Urothelium cell line (cell line): ENCODE data around the gene ARHGEF11.

Source experiments
- DNase-seq: peaks from one replicate; pipeline ENCODE4 v3.0.0; 2011; ENCODE audit warnings: low spot score, mixed read lengths
- FAIRE-seq: peaks from 2 replicates; lab custom pipeline; 2011; peaks lifted over from hg19 to GRCh38; lab: Jason Lieb, UNC

The ARHGEF11 gene

GRCh38 chr1:157001304-157001703, 44.2 kb downstream of the ARHGEF11 start:
- no peak for FAIRE-seq
- DNase-seq, result no peak

GRCh38 chr1:157000686-157001085, 44.9 kb downstream of the ARHGEF11 start:
- FAIRE-seq (no peak), DNase-seq (peak; percentile 27)

DNA sequence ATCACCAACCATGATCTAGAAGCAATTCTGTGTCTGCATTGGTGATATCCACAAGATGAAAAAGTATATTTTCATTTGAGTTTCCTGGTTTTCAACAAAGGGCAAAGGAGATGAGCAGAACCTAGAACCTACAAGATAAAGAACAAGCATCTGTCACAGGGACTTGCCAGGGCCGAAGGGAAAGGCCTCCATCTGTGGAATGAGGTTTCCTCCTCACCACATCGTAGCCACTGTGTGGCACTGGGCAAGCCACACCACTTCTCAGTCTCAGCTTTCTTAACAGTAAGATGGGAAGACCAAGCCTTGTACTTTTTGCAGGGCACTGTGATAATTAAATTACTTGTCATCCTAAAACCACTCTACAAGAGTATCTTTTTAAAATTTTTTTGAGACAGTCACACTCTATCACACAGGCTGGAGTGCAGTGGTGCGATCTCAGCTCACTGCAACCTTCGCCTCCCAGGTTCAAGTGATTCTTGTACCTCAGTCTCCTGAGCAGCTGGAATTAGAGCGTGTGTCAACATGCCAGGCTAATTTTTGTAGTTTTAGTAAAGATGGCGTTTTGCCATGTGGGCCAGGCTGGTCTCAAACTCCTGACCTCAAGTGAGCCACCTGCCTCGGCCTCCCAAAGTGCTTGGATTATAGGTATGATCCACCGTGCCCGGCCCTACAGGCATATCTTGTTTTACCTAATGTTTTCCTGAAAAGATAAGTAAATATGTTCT, 45.8 kb downstream of the ARHGEF11 start:
- FAIRE-seq, result no peak
- DNase-seq, result no peak

DNA sequence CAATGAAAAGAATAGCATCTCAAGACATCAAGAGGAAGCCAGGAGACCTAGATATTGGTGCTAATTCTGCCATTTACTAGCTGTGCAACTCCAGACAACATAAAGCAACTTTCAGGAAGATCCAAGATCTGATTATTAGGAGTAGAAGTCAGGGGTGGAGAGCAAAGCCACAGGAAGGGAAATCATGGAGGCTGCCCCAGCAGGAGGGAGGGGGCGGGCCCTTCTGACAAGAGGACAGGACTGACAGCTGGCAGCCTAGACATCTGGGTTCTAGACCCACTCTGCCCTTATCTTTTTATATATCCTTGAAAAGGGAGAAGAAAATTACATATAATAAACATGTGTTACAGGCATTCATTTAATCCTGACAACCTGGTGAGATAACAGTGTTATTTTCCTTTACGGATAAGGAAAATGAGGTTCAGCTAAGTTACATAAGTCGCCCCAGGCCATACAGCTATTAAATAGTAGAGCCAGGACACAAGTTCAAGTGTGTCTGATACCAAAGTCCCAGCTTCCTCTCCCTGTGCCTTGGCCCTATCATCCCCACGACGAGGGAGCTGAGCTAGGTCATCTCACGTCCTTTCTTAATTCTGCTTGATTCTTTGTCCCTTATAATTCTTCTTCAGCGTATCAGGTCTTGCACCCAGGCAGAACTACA, 46.6 kb downstream of the ARHGEF11 start:
- FAIRE-seq (no peak), DNase-seq (no peak)

DNA sequence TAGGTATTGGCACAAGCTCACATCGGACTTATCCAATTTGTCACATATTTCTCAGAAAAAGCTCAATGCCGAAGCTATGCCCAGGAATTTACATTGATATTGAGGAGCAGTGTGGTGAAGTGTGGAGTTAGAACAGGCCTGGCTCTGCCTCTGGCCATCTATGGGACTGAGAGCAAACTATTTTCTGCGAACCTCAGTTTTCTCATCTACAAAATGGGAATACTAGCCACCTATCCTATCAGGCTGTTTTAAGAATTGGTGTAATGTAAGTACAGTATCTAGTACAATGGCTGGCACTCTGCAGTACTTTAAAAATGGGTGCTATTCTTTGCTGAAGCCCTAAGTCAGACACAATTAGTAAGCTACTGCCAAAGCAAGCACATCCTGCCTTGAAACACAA, 47.2 kb downstream of the ARHGEF11 start:
- DNase-seq, result no peak
- FAIRE-seq, result no peak

DNA sequence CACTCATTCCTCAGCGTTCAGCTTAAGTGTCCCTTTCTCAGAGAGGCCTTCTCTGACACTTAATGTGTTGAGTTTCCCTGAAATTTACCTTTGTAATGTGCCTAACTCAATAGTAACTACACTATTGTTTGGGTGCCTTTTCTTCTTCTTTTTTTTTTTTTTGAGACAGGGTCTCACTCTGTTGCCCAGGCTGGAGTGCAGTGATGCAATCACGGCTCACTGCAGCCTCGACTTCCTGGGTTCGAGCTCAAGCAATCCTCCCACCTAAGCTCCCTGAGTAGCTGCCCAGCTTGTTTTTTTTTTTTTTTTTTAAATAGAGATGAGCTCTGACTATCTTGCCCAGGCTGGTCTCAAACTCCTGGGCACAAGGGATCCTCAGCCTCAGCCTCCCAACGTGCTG, 50.1 kb downstream of the ARHGEF11 start:
- no peak for FAIRE-seq

DNA sequence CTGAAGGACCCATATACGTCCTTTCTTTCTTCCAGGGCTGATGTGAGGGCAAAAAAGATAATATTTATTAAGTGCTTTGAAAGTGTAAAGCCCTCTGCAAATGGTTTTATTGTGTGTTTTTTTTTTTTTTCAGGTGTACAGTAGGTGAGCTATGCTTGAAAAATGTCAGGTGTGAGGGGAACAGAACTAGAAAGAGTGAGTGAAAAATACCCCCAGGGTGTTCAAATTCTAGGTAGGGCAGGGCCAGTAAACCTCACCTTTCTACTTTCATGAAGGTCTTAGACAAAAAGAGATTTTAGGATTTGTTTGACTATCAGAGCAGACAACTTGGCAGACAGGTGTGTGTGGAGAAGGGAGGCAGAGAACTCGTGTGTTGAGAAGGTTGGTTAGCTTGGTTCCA, 51.3 kb downstream of the ARHGEF11 start:
- no peak for DNase-seq
- FAIRE-seq, result no peak

More for the DNA sequence above, 50.1 kb downstream of the ARHGEF11 start:
- DNase-seq, result no peak

GRCh38 chr1:156993426-156994147, 52.0 kb downstream of the ARHGEF11 start:
- FAIRE-seq (no peak), DNase-seq (no peak)

GRCh38 chr1:156992215-156992614, 53.3 kb downstream of the ARHGEF11 start:
- FAIRE-seq, result no peak
- DNase-seq, result no peak

GRCh38 chr1:156987715-156988114, 57.8 kb downstream of the ARHGEF11 start:
- DNase-seq, result no peak
- no peak for FAIRE-seq

DNA sequence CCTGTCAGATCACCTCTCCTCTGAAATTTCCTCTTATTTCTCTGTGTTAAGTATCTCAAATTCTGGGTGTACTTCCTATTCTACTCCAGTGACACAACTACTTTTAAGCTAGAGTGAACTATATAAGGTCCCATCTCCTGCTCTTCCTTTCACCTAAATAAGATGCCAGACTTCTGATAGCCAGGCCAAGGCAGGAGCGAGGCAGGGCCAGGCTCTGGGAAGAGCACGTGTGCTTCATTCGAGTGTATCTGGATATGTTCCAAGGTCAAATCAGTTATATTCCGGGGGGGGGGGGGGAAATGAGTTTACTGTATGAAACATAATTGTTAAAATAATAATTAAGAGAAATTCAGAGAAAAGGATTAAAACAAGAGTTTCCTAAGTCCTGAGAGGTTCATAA, 65.0 kb downstream of the ARHGEF11 start:
- no peak for DNase-seq
- FAIRE-seq, result no peak

DNA sequence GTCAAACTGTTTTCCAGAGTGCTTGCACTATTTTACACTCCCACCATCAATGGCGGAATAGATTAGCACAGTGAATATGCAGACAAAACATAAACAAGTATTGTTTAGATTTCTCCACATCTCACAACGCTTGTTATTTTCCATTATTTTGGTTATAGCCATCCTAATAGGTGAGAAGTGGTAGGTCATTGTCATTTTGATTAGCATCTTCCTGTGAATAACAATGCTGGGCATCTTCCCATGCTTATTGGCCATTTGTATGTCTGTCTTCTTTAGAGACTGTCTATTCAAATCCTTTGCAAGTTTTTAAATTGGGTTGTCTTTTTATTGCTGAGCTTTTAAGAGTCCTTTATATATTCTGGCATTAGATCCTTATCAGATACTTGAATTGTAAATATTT, 70.5 kb downstream of the ARHGEF11 start:
- no peak for DNase-seq
- FAIRE-seq, result no peak

DNA sequence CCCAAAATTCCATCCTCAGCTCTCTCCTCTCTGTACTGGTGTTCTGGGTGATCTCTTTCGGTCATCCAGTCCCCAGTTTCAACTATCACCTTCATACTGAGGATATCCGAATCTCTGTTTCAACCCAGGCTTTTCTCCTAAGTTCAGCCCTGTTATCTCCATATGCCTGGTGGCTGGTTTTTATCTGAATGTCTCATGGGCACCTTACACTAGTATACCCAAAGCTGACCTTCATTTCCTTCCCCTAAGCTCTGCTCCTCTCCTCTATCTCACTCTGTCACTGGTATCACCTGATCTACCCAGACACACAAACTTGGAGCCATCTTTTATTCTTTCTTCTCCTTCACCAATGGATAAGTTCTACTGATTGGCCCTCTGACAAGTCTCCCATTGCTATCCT, 72.1 kb downstream of the ARHGEF11 start:
- FAIRE-seq, result no peak

DNA sequence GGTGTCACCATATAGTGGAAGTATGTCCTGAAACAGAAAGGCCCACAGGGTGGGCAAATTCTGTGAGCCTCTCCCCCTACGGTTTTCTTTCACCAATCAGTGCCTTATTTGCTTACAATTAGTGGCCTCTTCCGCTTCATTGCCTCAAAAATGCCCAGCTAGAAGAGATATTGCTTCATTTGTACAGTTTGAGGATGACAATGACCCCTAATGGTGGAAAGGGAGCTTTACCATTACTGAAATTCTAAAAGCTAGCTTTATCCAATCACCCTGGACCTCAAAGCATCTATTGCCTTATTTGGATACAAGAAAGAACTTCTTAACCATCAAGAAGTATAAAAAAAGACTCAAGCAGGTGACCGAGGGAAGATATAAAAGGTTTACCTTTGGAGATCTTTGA, 75.5 kb downstream of the ARHGEF11 start:
- DNase-seq (no peak), FAIRE-seq (no peak)

More for the DNA sequence above, 72.1 kb downstream of the ARHGEF11 start:
- no peak for DNase-seq

DNA sequence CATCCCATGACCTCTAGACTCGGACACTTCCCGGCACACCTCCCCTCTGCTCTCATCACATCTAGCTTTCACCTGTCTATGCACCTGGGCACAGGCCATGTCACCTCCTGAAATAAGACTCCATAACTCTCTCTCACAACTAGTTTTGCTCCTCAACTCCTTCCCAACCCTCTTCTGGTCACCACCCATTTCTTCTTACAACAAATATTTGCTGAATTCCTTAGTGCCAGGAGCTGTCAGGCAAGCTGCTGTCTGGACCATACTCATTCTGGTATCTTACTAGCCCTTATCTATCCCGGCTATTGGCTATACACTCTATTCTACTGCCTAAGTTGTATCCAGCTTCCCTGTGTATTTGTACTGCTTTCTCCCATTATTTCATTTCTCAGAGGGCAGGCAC, 76.0 kb downstream of the ARHGEF11 start:
- FAIRE-seq, result no peak
- DNase-seq, result no peak

DNA sequence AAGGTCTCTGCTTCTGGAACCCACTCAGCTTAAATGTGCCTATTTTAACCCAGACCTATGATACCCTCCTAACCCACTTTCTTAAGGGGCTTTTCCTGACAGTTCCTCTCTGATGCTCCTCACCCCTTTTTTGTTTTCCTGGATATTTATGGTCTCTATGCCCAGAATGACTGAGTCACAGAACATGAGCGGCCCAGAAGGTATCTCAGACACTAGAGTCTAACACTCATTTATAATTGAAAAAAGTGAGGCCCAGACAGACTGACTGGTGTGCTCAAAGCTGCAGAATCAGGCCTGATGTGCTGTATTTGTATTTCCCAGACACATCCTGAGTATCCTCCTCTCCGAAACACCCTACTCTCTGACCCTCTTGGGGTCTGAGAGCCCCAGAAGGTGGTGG, 81.1 kb downstream of the ARHGEF11 start:
- FAIRE-seq (no peak), DNase-seq (no peak)

DNA sequence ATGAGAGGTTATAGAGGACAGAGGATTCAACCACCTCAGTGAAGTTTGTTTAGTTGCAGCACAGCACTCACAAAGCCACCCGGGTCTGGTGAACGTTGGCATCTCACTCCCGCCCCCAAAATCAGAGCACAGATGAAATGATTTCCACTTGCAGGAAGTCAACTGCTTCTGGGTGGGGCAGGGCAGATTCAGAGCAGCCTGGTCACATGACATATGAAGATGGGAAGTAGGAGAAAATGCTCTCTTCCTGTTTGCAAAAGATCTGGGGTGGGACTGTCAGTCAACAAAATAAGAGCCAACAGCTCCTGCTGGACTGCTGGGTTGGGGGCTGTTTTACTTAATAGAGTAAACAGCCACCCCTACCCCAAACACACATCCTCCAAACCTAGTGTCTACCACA, 81.9 kb downstream of the ARHGEF11 start:
- DNase-seq (no peak), FAIRE-seq (no peak)

DNA sequence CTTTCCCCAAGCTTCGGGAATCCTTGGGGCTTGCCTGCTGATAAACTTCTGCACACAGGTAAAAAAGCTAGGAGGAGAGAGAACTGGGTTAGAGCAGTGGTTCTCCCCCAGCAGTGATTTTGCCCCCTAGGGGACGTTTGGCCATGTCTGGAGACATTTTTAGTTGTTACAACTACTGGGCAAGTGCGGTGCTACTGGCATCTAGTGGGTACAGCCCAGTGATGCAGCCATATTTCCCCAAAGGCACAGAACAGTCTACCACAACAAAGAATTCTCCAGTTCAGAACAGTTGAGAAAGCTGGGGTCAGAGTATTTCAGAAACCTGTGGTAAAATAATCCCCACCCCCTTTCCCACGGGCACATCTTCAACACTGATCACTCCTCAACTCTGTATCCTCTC, 83.8 kb downstream of the ARHGEF11 start:
- FAIRE-seq, result no peak
- DNase-seq, result peak; percentile 49

DNA sequence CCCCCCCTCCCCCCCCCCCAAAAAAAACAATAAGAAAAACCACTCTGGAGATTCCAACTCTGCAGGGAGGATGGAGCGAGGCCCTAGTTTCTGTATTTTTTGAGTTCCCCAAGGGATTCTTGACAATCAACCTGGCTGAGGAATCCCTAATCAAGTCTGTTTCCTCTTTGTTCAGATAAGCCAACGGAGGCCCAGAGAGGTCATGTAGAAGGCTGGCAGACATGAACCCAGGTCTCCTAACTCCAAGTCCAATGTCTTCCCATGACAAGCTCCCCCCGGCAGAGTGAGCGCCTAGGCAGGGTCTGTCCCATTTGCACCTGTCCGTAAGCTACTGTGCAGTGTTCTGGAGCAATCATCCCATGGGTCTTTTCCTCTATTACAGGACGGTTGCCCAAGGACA, 85.6 kb downstream of the ARHGEF11 start:
- no peak for FAIRE-seq
- DNase-seq, result no peak

GRCh38 chr1:156959414-156959813, 86.1 kb downstream of the ARHGEF11 start:
- DNase-seq (no peak), FAIRE-seq (no peak)

GRCh38 chr1:156958247-156958714, 87.3 kb downstream of the ARHGEF11 start:
- DNase-seq, result no peak
- no peak for FAIRE-seq

- FAIRE-seq, result no peak
- no peak for DNase-seq
Measured at GRCh38 chr1:156957634-156958033, 87.9 kb downstream of the ARHGEF11 start.
